Measurements from ENCODE around the gene SEPHS1.

DNA sequence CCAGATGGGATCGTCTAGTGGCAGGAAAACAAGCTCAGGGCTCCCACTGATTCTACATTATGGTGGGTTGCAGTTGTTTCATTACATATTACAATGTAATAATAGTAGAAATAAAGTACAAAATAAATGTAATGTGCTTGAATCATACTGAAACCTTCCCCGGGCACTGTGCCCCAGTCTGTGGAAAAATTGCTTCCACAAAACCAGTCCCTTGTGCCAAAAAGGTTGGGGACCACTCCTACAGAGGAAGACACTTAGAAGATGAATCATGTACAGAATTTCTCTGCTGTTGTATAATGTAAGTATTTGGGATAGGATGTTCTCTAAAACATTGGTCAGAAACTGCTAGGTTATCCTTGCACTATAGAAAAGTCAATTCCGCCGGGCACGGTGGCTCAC, 36.9 kb downstream of the SEPHS1 start:
- TF ChIP-seq, protein P1, sequence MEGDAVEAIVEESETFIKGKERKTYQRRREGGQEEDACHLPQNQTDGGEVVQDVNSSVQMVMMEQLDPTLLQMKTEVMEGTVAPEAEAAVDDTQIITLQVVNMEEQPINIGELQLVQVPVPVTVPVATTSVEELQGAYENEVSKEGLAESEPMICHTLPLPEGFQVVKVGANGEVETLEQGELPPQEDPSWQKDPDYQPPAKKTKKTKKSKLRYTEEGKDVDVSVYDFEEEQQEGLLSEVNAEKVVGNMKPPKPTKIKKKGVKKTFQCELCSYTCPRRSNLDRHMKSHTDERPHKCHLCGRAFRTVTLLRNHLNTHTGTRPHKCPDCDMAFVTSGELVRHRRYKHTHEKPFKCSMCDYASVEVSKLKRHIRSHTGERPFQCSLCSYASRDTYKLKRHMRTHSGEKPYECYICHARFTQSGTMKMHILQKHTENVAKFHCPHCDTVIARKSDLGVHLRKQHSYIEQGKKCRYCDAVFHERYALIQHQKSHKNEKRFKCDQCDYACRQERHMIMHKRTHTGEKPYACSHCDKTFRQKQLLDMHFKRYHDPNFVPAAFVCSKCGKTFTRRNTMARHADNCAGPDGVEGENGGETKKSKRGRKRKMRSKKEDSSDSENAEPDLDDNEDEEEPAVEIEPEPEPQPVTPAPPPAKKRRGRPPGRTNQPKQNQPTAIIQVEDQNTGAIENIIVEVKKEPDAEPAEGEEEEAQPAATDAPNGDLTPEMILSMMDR (IDR thresholded peaks at IDR 0.05): no peak
- TF ChIP-seq POLR2A (IDR thresholded peaks at IDR 0.05): no peak

All from right lobe of liver (tissue), 4 donors.